Right renal cortex interstitium (tissue), 3 donors: ENCODE measurements around the gene FADS2. TPM values are rescaled to one million over a fixed set of nuclear protein-coding genes. Genes with fewer than 3 reads are reported as not detected.

Source experiments
- DNase-seq, 3 donors: peaks; one replicate each; pipeline ENCODE4 v3.0.0-alpha.2; 2013; ENCODE audit warnings: low read depth in 3 of 3, low spot score in 2 of 3
- polyA plus RNA-seq, 3 donors: library from polyadenylated mRNA; unstranded; fragments of 120-200 nt; gene quantifications; one replicate each; pipeline ENCODE4 v1.2.1, GENCODE V29; 2013; ENCODE audit not compliant: insufficient read length in 3 of 3

The FADS2 gene
- polyA plus RNA-seq, 3 donors, result 81.6 to 105 (median 98.8) TPM

DNA sequence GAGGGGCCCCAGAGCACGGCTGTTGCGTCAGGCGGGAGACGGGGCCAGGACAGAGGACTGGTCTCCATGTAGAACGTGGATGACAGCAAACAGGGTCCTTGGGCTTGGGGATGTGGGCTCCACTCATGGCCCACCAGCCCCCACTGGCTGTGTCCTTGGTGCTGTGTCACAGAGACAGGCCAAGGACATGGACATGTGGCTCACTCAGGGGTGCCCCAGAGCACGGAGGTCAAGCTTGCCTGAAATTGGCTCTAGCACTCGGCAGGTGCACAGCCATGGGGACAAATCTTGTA, 14.4 kb downstream of the FADS2 start:
- no peak for DNase-seq

DNA sequence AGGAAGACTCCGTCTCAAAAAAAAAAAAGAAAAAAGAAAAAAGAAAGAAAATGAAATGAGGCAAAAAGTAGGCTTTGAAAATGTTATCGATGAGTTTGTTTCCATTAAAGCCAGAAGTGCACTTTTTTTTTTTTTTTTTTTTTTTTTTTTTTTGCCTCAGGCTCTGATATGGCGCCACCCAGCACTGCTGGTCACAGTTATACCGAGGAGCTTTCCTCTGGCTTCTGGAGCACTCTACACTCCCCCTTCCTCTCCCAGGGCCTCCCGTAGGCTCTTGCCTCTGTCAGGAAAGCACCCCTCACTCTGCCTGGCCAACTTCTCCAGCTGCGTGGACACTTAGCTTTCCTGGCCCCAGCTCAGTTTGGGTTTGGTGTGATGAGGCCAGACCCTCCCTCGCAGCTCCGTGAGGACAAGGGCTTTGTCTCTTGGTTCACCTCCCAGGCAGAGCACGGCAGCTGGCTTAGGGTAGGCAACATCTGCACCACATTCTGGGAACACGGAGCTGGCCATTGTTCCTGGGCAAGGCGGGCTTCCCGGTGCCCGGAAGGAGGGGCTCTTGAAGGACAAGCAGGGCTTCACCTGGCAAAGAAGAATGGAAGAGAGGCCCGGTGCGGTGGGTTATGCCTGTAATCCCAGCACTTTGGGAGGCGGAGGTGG, 16.9 kb downstream of the FADS2 start:
- no peak for DNase-seq

DNA sequence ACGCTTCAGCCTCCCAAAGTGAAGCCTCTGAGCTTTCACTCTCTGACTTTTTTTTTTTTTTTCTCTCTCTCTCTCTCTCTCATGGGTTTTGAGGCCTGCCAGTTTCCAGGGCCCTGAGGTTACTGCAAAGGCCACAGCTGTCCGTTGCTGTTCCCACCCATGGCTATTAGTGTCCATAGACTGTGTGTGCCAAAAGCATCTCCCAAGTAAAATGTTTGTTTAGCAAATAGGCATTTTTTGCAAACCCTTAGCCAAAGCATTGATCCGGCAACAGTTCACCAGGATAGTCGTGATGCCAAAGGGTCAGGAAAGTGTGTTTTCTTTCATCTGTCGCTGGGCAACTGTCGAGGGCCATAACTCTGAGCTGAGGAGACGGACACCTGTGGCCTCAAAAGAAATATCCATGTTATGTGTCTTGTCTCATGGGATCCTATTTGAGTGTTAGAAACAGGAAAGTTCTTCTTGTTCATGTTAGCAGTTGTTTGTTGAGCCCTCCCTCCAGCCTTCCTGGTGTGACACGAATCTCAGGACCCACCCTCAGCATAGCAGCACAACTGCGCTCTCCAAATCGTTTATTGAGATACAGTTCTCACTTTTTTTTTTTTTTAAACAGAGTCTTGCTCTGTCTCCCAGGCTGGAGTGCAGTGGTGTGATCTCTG, 18.4 kb downstream of the FADS2 start:
- DNase-seq, result no peak

DNA sequence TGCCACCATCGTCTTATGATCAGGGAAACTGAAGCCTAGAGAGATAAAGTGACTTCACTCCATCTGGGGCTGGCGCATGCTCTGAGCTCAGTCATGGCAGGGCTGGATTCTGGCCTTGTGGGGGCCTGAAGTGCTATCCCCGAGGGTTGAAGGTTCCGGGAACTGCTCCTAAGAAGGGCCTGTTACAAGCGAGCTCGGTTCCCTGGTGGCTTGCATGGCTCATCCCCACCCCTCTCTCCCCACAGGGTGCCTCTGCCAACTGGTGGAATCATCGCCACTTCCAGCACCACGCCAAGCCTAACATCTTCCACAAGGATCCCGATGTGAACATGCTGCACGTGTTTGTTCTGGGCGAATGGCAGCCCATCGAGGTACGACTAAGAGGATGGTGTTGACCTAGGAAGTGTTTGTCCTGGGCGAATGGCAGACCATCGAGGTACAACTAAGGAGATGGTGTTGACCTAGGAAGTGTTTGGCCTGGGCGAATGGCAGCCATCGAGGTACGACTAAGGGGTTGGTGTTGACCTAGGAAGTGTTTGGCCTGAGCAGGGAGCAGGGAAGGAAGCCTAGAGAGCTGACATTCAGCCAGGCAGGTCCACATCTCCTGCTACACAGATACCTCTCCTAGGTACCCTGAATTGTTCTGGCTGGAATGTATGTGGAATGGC, 19.9 kb downstream of the FADS2 start:
- DNase-seq, result no peak

DNA sequence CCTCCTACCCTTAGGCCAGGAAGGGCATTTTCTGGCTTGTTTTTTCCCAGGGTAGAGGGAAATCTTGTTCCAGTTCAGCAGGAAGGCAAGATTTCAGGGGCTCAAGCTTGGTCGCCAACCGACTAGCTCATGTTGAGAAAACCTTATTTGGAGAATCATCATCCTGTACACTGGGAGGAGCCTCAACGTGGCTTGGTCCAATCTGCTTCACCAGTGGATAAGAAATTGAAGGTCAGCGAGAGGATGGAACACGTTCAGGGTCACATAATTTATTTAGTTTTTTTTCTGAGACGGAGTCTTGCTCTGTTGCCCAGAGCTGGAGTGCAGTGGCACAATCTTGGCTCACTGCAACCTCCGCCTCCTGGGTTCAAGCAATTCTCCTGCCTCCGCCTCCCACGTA, 20.5 kb downstream of the FADS2 start:
- no peak for DNase-seq

DNA sequence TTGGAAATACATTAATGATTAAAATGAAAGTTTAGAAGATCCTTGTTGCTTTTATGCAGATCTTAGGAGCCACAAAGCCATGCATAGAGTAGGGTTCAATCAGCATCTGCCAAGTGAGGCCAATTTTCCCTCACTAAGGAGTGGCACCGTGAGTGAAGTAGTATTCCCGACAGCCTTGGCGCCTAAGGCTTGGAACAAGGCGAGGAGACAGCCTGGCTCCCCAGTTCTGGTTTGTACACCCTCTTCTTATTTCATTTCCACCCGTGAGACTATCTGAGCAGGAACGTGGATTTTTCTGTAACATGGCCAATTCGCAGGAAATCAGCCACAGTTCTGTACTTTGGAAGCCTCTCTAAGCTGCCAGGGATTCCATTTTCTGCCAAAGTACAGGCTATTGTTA, 22.6 kb downstream of the FADS2 start:
- no peak for DNase-seq

DNA sequence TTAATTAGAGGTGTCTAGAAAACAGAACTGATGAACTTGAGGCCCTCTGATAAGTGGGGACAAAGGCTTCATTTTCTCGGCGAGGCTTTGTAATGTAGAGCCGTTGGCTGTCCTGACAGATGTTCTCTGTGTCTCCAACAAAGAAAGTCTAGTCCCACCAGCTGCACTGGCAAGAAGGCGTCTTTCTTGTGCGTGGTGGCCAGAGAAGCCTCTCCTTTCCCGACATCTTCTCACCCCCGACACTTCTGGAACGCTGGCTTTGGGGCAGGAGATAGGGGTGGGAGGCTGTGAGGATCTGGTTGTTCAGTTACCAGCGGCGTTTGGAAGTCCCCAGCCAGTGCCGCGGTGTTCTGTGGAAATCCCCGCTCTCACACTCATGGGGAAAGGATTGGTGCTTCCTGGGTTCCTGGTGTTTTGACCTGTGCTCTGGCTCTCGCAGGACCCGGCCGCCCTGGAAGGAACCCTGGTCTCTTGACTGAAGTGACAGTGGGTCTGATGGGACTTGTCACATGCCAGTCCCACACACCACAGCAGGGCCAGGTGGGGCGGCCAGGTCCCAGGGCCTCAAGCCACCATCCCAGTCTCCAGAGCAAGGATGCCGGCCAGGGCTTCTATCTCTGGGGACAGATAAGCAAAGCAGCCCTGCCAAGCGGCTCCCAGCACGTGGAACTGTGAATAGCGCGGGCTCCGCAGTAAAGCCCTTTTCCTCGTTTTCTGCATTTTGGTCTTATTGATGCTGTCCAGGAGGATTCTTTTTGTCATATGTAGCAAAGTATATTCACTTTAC, 23.2 kb downstream of the FADS2 start:
- no peak for DNase-seq

DNA sequence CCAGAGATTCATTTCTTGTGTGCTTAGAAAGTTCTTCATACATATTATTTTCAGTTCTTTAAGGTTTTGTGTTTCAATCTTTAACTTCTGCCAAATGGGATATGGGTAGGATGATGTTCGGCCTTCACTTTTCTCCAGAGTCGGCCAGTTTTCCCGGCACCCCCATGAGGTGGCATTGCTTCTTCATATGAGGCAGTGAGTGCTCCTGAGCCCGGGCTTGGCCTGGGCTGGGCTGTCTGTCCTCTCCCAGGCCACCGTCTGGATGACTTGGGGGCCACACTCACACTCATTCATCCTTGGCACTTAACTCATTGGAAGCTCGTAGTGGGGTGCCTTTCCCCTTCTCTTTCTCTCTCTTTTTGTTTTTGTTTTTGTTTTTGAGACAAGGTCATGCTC, 23.8 kb downstream of the FADS2 start:
- no peak for DNase-seq

DNA sequence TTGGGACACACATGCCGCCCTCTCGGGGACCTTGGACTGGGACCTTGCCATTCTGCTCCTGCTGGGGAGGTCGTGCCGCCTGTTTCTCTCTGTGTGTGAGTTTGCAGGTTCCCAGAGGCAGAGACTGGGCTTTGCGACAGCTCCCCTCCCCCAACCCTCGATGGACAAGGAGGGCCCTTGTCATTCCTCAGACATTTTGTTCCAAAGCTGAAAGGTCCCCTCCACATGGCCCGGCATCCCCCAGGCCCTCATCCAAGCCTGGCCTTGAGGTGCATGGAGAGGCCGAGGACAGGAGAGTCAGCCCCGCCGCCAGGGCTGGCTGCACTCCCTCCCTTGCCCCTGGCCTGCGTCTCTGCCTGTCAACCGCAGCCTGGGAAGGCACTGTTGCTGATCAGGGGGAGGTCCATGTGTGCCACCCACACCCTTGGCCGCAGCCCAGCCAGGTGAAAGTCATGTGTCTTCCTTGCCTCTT, 25.6 kb downstream of the FADS2 start:
- no peak for DNase-seq

DNA sequence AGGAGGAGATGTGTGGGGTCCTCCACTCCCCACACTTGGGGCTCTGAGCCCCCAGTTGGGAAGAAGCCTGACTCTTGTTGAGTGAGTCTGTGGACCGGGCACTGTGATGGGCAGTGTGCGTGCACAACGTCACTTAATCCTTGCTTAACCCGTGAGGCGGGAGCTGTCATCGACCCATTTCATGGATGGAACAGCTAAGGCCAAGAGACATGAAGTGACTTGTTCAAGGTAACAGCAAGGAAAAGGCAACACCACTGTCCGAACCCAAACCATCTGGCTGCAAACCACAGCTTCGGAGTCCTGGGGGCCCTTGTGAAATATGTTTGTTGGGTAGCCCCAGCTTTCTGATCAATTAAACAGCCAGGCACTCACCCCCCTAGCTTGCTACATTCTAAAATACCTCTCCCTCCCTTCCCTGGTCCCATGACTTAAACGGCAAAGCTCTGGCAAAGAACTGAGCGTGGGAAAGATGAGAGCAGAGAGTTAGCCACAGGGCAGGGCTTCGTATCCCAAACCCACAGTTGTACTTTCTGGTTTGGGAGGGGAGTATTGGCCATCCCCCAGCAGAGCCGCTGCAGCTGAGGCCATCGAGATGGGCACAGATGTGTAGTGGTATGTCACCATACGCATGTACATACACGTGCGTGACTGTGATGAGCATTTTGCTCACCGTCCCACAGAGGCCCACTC, 26.3 kb downstream of the FADS2 start:
- no peak for DNase-seq

DNA sequence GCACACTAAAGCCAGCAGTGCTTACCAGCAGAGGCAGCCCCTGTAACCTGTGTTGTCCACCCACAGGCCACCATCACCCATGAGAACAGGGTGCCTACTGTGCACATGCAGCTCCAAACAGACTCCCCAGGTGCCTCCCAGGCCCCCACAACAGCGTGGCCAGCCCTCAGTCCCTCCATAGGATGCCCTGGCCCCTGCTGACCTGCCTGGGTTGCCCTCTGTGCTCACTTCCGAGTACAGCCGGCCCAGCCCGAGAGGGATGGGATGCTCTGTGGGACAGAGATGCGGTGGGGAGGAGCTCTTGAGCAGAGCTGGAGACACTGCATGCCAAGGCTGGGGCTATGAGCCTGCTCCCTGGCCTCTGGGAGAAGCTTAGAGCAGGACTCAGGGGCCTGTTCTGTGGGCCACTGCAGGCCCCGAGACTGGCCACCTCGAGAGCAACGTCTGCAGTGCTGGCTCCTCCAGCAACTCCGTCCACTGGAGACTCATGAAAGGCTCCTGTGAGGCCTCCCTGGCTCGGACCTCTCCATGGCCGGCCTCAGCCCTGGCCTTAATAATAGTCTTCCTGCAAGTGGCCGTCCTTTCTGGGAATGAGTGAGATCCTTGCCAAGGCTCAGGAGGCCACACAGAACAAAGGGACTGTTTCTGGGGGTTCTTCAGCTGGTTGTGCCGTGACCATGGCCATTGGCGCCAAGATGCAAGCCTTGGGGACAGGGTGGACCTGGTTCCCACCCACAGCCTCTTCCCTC, 27.0 kb downstream of the FADS2 start:
- DNase-seq, result no peak

DNA sequence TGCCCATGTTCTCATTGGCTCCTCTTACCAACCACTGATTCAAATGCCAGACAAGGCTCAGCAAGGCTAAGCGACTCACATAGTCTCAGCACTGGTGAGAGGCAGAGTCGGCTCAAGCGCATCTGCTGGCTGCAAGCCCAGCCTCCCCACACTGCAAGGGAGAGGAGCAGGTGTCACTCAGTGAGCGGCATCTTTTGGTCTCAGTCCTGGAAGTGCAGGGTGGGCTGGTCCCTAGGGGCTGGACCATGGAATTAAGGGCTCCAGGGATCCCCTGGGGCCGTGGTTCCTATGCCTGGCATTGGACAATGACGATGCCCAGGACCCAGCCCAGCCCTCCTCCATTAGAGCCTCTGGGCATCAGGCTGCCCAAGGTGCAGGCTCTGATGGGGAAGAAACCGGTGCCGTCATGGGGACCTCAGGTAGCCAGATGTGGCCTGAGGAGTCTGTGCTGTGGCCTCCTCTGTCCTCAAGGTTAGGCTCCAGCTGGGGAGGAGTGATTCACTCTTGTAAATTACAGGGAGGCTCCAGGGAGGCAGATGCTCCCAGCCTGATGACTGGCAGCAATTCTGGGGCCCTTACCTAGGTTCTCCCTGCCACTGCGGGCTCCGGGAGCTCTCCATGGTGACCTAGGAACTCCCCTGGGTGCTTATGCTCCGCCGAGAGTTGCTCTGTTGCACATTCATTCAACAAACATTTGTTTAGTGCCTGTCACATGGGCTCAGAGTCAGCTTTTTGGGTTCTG, 28.0 kb downstream of the FADS2 start:
- DNase-seq, result no peak

DNA sequence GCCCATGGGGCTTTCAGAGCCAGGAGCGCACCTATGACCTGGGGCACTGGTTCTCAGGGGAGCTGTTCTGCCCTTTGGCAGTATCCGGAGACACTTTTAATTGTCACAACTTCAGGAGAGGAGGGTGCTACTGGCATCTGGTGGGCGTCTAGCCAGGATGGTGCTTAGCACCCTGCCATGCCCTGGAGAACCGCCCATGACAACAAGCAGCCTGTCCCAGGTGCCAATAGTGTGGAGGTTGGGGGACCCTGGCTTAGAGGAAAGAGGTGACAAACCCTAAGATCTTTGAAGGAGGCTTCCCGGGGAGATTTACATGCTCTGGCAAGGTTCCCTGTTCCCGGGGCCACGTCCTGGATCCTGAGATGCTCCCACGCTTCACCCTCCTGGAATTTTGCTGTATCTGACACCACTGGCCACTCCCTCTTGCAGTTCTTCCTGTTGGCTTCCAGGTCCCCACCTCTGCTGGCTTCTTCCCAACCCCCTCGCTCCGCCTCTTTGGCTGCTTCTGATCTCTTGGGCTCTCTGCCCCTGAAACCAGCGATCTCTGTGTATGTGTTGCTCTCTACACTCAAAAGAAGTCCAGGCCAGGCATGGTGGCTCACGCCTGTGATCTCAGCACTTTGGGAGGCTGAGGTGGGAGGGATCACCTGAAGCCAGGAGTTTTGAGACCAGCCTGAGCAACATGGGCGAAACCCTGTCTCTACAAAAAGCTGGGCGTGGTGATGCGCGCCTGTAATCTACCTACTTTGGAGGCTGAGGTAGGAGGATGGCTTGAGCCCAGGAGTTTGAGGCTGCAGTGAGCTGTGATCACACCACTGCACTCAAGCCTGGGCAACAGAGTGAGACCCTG, 32.2 kb downstream of the FADS2 start:
- no peak for DNase-seq

DNA sequence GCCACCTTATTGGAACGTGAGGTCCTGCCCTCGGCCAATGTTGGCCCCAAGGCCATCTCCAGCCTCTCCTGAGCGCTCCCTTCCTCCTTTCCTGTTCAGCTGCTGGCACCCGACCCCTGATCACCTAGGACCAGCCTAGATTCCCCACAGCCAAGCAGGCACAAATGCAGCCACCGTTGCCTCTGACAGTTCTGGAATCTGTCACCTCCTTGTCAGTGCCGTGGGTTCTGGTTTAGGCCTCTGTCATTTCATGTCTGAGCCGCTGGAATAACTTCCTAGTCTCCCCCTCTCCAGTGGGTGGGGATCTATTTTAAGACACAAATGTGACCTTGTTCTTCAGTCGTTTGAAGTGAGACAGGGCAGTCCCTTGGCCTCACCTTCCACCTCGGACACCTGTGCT, 33.5 kb downstream of the FADS2 start:
- DNase-seq, result no peak

DNA sequence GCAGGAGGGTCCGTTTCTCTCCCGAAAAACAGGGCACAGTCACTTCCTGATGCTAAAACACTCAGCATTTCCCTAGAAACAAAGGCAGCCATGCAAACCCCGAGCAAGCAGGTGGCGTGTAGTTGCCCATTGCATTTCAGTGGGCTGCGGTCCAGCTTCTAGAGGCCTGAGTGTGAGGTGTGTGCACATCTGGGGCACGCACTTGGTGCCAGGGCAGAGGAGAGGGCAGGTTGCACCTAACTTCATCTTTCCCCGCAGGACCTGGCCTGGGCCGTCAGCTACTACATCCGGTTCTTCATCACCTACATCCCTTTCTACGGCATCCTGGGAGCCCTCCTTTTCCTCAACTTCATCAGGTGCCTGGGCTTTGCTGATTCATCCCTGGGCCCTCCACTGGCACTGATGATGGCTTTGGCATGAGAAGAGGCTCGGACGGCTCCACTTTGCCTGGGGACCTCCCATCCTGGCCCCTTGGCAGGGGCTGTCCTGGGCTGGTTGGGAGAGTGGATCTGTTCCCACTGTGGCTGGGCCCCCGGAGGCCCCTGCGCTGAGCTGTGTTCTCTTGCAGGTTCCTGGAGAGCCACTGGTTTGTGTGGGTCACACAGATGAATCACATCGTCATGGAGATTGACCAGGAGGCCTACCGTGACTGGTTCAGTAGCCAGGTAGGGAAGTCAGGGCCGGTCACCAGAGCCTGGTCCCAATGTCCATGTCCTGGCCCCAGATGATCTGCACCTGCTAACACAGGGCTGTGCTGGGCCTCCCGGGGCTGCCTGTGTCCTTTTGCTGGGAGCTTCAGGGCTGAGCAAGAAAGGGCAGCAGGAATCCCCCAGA, 34.8 kb downstream of the FADS2 start:
- DNase-seq, result no peak

DNA sequence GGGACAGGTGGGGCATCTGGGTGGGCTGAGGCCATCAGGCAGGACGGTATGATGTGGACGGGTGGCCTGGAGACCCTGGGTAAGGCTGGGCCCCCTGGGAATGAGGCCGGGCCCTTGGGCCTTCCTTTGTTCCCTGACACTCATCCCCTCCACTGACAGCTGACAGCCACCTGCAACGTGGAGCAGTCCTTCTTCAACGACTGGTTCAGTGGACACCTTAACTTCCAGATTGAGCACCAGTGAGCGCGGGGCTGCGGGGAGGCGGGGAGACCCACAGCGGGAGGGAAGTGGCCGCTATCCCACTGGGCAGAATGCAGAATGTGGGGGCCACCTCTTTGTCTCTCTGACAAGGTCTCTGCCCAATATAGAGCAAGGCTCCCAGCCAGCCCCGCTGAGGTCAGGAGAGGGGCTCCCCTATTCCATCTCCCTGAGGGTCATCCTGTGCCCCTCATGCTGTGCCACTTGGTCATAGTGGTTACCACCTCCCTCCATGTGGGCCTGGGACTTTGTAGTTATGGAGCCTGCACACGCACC, 35.5 kb downstream of the FADS2 start:
- DNase-seq, result no peak
